NCI-H2107 (cell line): ENCODE data around the gene APC.
"Not testable (repeated sequence)": the region's sequence is repeated elsewhere in the genome, so short reads cannot be mapped to it uniquely, and the experiment has no call there.

Source experiments
- DNase-seq: peaks from one replicate; lab custom pipeline; 2025; lab: John Stamatoyannopoulos, UW

Gene APC

DNA sequence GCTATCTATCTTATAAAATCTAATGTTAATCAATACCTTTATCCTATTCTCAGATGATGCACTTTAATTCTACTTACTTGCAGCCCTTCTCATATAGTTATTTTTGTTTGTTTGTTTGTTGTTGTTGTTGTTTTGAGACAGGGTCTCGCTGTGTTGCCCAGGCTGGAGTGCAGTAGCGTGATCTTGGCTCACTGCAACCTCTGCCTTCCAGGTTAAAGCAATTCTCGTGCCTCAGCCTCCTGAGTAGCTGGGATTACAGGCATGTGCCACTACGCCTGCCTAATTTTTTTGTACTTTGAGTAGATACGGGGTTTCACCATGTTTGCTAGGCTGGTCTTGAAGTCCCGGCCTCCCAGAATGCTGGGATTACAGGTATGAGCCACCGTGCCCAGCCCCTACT lies 20.8 kb upstream of the APC start:
- DNase-seq, result not testable (repeated sequence)

DNA sequence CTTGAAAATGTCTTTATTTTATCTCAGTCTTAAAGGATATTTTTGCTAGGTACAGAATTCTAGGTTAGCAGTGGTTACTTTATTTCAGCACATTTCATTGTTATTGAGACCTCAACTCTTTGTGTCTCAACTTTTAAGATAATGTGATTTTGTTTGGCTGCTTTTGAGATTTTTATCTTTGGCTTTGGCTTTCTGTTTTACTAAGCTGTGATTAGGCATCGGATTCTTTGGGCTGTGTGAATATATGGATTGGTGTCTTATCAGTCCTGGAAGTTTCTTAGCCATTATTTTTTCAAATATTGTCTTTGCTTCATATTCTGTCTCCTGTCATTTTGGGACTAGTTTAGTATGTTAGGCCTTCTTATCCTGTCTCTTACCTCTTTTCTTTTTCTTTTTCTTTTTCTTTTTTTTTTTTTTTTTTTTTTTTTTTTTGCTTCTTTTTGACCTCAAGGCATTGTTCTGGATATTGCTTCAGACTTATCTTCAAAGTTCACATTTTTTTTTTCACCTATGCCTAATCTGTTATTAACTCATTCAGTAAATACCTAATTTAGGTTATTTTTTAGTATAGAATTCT lies 20.1 kb upstream of the APC start:
- DNase-seq, result no peak

DNA sequence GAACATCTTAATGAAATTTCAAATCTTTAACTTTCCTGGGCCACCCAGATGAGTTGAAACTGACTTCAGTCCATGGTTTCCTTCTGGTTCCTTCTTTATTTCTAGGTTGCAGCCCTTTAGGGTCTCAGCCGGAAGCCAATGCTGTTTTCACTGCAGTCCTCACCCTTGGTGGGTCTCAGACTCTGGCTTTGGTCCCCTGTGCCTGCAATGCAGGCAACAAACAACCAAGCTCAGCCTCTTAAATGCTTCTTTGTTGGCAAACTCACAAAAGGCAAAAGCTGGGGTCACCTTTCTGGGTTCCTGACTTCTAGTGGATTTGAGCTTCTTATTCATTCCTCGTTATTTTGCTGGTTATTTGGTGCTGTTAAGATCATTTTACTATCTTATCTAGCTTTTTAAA lies 19.3 kb upstream of the APC start:
- DNase-seq, result no peak

DNA sequence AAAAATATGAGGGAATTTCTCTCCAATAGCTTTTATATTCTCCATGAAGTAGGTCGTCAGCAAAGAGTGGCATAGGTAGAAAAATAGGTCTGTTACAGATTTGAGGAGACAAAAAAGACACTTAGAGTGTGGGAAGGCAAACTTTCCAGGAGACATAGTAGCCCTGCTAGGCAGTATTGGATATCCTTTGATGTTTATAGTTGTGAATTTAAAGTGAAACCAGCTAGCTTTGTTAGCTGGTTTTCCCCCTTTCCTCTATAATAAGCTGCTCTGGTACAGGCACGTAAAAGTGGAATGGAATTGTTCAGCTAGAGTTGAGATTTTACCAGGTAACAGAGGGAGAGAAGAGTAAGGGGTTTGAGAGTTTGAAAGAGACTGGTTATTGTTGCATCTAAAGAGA lies 17.1 kb upstream of the APC start:
- no peak for DNase-seq

DNA sequence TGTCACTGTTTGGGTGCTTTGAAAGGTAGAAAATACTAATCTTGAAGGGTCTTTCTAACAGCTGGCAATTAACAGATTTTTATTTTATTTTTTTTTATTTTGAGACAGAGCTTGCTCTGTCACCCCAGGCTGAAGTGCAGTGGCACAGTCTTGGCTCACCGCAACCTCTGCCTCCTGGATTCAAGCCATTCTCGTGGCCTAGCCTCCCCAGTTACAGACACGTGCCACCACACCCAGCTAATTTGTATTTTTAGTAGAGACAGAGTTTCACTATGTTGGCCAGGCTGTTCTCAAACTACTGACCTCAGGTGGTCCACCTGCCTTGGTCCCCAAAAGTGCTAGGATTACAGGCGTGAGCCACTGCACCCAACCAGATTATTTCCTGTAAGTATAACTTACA lies 12.8 kb upstream of the APC start:
- DNase-seq, result no peak

DNA sequence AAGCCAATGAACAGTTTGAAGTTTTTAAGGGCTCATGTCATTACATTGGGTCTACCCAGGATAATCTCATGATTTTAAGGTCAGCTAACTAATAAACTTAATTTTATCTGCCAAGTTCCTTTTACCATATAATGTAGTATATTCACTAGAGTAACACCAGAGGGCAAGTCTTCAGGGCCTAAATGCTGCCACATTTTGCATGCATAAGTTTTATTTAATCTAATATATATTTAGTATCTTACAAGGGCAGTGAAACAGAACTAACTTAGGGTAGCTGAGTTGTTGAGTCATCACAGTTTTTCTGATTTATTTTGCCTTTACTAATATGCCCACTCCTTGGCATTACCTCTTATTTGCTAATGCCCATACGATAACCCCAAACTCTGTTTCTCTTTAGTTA lies 8.1 kb upstream of the APC start:
- DNase-seq, result no peak

DNA sequence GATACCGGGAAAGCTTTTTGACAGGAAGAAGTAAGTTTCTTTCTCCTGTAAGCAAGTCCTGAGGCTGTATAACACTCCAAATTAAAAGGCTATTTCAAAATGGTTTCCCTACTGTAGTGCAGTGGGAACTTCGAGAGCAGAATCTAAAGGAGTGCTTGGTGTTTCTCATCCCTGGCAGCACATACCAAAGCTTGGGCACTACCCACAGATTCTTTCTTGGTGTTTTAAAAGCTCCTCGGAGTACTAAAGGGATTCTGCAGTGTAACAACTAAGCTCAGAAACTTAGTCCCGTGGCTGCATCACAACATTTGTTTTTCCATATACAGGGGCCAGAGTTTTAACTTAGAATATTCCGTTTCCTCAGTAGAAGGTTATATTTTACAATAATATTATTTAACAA lies 5.6 kb upstream of the APC start:
- DNase-seq, result no peak

DNA sequence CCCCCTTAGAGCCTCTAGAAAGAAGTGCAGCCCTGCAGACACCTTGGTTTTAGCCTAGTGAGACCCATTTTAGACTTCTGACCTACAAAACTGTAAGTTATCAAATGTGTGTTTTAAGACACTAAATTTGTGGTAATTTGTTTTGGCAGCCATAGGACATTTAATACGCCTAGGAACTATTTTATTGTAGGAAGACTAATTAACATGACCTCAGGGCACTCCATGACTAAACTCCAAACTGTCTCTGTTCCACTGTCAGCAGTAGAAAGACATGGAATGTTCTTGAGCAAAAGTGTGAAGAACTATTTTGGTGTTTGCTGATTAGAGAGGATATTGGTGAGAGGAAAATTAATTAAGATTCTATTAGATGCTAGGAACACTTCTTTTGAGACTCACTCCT lies 4.1 kb upstream of the APC start:
- DNase-seq, result no peak

DNA sequence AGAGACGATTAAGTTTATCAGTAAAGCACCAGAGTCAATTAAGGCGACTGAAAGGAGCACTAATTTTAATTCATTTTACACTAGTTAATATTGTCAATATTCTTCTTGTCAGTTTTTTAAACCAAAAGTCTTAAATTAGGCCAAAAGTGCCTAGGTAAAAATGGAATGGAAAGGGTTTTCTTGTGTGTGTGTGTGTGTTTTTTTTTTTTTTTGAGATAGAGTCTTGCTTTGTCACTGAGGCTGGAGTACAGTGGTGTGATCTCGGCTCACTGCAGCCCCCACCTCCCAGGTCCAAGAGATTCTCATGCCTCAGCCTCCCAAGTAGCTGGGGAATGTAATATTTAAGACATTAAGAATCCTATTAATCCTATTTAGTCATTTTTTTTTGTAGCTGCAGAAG lies 3.1 kb upstream of the APC start:
- no peak for DNase-seq

DNA sequence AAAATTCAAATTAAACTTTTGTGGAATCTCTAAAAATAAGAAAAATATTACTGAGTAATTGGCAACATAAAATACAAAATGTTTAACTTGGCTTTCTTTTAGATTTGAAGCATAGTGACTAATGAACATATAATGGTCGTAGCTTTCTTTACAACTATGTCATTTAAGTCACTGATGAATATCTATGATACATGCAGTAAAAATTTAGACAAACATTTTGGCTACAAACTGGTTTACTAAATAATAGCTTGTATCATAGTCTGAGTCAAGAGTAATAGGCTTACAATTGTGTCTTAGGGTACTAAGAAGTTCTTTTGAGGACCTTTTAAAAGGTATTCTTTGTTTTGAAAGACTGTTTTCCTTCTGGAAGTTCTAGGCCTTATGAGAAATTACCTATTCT lies 2.0 kb upstream of the APC start:
- DNase-seq, result no peak

DNA sequence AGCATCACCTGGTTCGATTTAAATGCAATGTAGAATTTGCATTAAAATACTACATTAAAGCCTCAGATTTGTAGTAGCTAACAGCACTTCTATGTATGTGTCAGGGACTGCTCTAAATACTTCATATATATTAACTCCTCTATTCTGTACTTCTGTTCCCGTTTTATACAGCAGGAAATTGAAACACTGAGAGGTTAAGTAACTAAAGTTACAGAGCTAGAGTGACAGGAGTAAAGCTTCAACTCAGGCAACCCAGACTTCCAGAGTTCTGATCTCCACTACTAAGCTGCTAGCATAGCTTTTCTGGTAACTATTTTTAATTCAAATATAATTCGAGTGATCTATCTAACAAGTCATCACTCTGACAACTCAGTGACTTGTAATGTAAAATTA lies 619 bp upstream of the APC start:
- DNase-seq, result no peak

DNA sequence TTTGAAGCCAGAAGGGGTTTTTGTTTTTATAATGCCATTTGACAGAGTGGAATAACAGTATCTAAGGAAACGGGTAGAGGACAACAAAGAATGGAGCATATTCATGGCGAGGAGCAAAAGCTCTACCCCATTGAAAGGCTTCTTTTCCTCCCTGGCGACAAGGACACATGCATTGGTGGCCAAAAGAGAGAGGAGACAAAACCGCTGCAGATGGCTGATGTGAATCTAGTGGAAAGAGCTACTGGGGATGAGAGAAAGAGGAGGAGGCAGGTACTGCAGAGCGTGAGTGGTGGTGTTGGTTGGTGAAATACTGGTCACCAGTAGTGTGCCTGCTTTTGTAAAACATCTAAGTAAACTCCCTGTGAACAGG lies 491 bp downstream of the APC start:
- DNase-seq, result no peak

DNA sequence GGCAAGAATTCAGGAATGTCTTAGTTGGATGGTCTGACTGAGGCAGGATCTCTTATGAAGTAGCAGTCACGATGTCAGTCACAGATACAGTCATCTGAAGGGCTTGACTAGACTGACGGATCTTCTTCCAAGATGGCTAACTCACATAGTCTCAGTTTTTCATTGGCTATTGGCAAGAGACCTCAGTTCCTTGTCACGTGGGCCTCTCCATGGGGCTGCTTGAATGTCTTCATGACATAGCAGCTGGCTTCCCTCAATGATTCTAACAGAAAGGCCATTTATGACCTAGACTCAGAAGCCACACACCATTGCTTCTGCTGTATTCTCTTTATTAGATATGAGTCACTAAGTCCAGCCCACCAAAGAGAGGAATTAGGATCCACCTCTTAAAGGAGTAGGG lies 4.7 kb downstream of the APC start:
- no peak for DNase-seq

DNA sequence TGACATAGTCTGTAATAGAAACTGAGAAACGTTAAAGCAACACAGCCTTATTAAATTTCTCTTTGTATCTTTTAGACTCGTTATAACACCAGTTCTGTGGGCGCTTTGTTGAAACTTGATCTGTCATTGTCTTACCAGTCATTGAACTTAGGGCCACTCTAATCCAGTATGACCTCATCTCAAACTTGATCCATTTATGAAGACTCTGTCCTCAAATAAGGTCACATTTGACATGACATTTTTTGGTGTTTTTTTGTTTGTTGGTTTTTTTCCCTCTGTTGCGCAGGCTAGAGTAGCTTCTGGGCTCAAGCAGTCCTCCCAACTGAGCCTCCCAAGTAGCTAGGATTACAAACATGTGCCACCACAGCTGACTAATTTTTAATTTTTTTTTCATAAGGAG lies 5.9 kb downstream of the APC start:
- no peak for DNase-seq

DNA sequence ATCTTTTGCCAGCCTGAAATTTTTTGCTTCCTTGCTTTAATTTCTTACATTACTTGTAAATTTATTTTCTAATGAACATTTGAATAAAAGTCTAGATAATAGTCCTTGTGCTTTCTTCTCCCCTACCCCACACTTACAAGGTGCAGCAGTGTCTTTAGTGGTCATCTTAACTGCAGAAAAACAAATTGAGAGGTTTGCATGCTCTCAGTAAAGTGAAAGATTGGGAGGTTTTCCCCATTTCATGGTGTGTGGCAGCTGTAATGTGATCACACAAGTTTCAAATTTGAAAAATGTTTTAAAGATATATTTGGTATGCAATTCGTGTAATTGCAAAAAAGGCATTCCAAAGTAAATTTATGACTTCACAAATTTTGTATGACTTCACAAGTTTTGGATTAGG lies 14.7 kb downstream of the APC start:
- DNase-seq, result no peak

DNA sequence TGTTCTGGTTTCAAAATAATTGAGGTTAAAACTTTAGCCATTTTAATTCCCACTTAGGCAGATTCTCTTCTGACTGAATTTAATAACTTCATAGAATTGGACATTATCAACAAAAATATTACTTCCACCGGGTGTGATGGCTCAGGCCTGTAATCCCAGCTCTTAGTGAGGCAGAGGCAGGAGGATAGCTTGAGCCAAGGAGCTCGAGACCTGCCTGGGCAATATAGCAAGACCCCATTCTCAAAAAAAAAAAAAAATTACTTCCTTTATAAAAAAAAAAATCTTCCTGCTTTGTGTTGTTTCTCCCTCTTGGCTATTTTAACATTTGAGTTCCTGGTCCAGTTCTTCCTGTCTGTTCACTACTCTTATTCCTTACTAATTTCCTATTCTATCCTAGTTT lies 18.0 kb downstream of the APC start:
- DNase-seq, result no peak

DNA sequence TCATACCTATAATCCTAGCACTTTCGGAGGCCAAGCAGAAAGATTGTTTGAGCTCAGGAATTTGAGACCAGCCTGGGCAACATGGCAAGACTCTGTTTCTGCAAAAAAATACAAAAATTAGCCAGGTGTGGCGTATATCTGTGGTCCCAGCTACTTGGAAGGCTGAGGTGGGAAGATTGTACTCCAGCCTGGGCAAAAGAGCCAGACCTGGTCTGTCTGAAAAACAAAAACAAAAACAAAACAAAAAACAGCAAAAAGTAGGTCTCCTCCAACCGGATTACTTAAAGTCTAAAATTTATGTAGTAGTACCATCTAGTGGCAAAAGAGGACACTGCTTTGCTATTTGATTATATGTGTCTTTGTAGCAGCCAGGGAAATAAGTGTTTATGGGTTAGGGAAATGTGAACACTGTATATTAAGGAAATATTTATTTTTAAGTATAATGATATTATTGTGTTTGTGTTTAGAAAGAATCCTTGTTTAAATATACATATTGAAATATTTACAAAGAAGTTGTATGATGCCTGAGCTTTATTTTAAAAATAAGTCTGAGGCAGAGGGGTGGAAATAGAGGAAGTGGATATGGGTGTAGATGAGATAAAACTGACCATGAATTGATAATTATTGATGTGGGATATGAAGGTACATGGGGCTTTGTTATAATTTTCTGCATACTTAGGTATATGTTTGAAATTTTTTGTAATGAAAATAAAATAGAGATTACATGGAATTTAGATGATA lies 20.0 kb downstream of the APC start:
- no peak for DNase-seq

DNA sequence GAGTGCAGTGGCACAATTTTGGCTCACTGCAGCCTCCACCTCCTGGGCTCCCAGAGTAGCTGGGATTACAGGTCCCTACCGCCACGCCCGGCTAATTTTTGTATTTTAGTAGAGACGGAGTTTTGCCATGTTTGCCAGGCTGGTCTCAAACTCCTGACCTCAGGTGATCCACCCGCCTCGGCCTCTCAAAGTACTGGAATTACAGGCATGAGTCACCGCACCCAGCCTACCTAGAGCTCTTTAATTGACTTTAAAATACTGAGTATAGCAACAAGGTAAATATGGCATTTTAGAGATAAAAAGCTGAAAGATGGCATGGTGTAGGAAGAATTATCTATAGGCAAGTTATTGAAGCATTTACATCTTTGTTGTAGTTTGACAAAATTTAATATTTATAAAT lies 21.0 kb downstream of the APC start:
- DNase-seq, result no peak

DNA sequence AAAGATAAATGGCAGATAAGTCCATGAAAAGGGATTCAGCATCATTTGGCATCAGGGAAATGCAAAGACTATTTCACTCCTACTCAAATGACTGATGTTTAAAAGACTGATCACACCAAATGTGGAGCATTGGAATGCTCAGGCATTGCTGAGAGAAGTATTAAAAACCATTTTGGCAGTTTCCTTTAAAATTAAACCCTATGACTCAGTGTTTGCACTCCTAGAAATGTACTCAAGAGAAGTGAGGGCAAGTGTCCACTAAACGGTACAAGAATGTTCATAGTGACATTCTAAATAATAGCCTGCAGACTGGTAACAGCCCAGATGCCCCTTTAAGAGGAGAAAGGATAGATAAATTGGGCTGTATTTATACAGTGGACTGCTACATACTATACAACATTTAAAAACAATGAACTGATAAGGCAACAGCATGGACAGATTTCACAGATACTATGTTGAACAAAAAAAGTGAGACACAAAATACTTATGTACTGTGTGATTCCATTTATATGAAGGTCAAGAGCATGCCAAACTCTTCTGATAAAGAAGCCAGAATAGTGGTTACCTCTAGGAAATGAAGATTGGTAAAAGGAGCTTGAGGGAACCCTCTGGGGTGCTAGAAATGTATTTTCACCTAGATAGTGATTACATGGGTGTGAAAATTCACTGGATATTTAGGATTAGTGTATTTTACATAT lies 24.6 kb downstream of the APC start:
- no peak for DNase-seq

DNA sequence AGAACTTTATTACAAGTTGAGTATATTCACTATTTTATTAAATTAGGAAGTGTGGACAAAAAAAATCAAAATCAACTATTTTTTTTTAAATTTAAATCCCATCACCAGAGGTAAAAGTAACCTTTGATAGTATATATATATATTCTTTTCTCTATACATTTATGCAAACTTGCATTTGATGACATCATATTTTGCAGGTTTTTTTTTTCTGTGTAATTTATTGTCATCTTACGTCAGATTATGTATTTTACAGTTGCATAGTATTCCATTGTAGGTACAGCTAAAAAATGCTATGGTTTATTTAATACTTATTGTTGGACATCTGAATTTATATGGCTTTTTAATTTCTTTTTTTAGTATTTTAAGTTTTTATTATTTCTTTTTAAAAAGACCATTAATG lies 25.5 kb downstream of the APC start:
- no peak for DNase-seq

DNA sequence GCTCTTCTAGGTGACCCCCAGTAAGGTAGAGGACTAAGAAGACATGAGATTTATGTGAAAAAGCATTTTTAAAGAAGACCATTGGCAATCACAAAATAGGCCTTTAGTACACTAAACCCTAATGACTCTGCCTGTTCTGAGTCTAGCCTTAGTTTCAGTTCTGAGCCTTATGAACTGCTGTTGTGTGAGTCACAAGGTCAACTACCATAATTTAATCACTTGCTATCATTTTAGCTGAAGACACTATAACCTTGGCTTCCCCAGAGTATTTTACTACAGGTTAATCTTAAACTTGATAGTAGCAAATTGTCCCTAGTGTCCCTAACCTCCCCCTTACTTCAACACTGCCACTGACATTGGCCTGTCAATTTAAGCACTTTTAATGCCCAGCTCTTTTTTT lies 34.4 kb downstream of the APC start:
- DNase-seq, result no peak

DNA sequence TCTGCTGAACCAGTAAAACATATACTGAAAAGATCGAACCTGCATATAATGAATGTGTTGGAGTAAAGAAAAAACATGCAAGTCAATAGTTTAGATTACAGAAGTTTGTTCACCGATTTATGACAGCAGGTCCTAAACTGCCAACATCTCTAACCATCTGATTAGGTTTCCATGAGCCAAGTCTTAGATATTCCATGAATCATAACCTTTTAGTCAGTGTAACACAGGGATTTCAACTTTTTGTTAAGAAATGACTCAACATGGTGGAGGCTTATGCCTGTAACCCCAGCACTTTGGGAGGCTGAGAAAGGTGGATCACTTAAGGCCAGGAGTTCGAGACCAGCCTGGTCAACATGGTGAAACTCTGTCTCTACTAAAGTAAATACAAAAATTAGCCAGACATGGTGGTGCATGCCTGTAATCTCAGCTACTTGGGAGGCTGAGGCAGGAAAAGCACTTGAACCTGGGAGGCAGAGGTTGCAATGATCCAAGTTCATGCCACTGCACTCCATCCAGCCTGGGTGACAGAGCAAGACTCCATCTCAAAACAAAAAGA lies 38.7 kb downstream of the APC start:
- DNase-seq, result no peak

DNA sequence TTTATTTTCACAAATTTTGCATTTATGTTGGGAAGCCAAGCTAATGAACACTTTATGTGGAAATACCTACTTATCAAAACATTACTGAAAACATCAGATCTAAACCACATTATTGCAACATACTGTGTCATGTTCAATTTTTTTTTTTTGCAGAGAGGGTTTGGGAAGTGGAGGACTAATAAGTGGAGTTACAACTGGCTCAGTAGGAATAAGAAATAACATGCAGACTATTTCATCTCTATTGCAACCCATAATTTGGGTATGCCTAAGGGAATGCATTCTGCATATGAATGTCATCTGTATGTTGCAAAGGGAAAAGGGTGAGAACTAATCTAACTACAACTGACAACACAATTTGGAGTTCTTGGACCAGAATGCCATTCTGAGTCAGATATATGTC lies 41.8 kb downstream of the APC start:
- DNase-seq, result no peak

DNA sequence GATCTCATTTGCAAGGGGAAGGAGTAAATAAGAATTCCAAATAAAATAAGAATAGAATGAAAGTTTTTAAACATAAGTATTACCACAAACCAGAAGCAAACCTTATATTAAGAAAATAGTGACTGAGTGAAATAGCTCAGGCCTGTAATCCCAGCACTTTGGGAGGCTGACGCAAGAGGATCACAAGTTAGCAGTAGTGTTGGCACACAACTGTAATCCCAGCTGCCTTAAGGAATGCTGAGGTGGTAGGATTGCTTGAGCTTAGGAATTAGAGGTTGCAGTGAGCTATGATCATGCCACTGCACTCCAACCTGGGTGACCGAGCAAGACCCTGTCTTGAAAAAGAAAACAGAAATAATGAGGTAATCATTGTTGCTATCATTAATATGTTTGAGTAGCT lies 47.0 kb downstream of the APC start:
- DNase-seq, result no peak
